Tongue (tissue), 2 donors: Measurements from ENCODE around the gene WBP2. TPM values are rescaled to one million over a fixed set of nuclear protein-coding genes. Genes with fewer than 3 reads are reported as not detected.
A peak's percentile ranks its signal among the peaks of the same experiment; 100 is the strongest.
"Not testable (repeated sequence)": the region's sequence is repeated elsewhere in the genome, so short reads cannot be mapped to it uniquely, and the experiment has no call there.

ENCODE experiments used
- DNase-seq: peaks from one replicate; pipeline ENCODE4 v3.0.0-alpha.2; 2015
- total RNA-seq: library from RNA; depleted of rRNA; stranded (reverse); fragments of >200 nt; gene quantifications from one replicate; pipeline ENCODE4 v1.2.3, GENCODE V29; 2014

WBP2 gene
- total RNA-seq, 1 donor from 2014 or later: 22.9 TPM

GRCh38 chr17:75888484-75888883, 33.3 kb upstream of the WBP2 start:
- DNase-seq: no peak

DNA sequence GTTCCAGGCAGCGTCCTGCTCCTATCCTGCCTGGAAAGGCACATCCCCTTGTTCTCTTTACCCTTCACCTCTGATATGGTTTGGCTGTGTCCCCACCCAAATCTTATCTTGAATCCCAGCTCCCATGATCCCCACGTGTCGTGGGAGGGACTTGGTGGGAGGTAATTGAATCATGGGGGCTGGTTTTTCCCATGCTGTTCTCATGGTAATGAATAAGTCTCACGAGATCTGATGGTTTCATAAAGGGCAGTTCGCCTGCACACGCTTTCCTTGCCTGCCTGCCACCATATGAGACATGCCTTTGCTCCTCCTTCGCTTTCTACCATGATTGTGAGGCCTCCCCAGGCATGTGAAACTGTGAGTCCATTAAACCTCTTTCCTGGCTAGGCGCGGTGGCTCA, 30.7 kb upstream of the WBP2 start:
- DNase-seq: not testable (repeated sequence)

GRCh38 chr17:75885431-75885830, 30.3 kb upstream of the WBP2 start:
- DNase-seq: no peak

GRCh38 chr17:75881678-75882454, 26.7 kb upstream of the WBP2 start:
- no peak for DNase-seq

GRCh38 chr17:75880266-75880665, 25.1 kb upstream of the WBP2 start:
- DNase-seq: no peak

- DNase-seq: peak; percentile 75
Measured at GRCh38 chr17:75878174-75878998, 23.3 kb upstream of the WBP2 start, which contains the start of gene TRIM47. TRIM47 (minus strand) TSS chr17:75878581; CDS start chr17:75878548, 33 bp downstream.

DNA sequence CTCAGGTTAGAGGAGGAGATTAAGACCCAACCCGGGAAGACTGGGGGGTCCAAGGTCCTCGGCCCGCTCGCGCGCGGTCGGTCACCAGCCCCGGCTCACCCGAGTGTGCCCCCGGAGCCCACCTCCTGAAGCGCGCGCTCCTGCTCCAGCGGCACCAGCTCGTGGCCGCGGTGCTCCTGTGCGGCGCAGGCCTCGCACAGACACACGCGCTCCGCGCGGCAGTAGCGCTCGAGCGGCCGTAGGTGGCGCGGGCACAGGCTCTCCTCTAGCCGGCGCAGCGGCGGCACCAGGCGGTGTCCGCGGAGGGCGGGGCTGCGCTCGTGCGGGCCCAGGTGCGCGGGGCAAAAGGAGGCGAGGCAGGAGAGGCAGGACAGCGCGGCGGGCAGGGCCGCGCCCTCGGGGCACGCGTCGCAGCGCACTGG, 22.6 kb upstream of the WBP2 start:
- DNase-seq: peak; percentile 82

GRCh38 chr17:75876938-75877751, 22.0 kb upstream of the WBP2 start:
- DNase-seq: peak; percentile 97

DNA sequence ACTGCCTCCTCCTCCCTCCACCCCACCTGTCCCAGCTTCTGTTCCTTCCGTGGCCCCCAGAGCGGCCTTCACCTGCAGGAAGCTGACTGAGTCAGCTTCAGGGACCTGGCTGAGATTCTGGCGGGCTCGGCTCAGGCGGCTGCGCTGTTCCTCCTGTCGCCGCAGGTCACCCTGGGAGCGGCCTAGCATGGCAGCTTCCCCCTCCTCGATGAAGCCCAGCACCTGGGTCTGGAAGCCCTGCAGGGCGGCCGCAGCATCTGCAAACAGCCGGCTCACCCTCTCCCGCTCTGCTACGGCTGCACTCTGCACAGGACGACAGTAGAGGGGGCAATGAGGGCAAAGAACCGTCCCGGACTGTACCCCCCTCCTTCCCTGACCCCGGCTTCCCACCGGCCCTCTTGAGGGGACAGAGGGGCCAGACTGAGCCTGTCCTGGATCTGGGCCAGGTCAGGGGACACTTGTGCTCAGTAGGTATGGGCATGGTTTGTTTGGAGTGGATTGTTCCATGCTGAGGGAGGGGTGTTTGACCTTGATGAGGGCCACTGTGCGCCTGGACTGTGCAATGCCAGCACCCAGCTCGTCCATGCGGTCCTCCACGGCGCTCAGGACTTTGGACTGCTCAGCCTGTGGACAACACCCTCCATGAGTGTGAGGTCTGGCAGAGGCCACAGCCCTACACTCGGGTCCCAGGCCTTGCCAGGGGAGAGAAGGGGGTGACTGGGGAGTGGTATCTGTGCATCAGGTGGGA, 21.2 kb upstream of the WBP2 start:
- peak; percentile 50 for DNase-seq

DNA sequence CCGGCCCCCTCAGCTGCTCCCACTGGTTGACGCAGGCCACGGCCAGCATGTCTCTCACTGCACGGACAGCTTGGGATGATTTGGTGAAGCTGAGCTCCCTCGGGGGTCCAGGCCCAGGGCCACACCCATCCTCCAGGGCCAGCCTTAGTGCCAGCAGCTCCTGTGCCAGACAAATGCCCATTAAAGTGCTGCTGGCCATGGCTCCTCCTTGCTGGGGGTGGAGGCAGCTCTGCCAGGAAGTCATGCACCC, 20.7 kb upstream of the WBP2 start:
- no peak for DNase-seq

GRCh38 chr17:75875182-75875939, 20.2 kb upstream of the WBP2 start:
- peak; percentile 85 for DNase-seq

- no peak for DNase-seq
Measured at GRCh38 chr17:75874323-75875181, 19.4 kb upstream of the WBP2 start.

- DNase-seq: no peak
Measured at GRCh38 chr17:75873587-75874322, 18.6 kb upstream of the WBP2 start.

DNA sequence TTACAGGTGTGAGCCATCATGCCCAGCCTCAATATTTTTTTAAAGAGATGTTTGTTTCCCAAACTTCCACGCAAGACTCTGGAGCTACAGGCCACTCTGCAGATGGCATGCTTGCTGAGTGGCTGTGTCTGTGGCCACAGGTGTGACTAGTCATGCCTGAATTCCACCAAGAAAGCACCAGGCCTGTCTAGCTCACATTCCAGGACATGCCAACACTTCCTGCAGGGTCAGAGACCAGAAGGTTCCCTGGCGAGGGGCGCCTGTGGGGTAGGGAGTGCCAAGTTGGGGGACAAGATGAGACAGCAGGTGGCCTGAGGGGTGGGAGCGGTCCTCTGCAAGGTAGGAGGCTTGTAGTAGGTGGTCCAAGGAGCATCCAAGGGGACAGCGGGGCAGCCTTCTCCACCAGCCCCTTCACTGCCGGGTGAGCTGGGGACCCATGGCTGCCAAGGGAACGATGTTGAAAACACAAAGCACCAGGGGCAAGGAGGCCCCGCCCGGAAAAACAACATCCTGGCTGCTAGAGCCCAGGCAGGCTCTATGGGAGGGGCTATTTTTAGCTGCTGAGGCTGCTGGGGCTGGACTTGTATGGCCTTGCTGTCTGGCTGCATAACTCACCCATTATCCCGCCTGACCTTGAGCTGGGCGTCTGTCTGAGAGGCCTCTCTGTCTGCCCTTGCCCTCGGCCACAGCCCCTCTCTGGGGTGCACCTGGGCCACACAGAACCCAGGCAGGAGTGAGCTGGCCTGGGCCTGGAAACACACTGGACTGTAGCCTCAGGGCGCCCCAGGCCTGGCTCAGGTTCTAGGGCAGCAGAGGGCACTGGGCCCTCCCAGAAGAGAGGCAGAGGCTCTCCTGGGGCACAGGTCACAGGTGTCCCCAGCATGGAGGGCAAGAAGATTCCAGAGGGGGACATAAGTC, 17.6 kb upstream of the WBP2 start:
- DNase-seq: peak; percentile 83

DNA sequence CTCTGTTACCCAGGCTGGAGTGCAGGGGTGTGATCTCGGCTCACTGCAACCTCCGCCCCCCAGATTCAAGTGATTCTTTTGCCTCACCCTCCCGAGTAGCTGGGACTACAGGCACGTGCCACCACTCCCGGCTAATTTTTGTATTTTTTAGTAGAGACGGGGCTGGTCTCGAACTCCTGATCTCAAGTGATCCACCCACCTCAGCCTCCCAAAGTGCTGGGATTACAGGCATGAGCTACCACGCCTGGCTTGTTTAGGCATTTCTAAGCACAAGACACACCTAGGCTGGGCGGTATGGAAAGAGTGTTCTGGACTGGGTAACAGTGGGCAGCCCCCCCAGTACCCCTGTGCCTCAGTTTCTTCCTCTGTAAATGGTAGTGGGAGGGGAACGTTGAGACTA, 15.1 kb upstream of the WBP2 start:
- DNase-seq: not testable (repeated sequence)

GRCh38 chr17:75869282-75870141, 14.4 kb upstream of the WBP2 start:
- DNase-seq: peak; percentile 72

DNA sequence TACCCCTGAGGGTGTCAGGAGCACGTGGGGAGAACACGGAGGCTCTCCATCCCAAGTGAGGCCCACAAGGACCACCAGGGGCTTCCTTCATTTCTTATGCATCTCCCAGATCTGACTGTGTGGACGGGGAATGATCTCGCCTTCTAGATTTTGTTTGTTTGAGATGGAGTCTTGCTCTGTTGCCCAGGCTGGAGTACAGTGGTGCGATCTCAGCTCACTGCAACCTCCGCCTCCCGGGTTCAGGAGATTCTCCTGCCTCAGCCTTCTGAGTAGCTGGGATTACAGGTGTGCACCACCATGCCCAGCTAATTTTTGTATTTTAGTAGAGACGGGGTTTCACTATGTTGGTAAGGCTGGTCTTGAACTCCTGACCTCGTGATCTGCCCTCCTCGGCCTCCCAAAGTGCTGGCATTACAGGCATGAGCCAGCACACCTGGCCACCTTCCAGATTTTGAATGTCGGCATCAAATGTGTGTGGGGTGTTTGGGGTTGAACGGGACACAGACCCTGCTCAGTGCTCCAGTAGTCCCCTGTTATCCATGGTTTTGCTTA, 13.7 kb upstream of the WBP2 start:
- DNase-seq: not testable (repeated sequence)
